Neural progenitor cell (in vitro differentiated cells): Measurements from ENCODE around the gene ZMYND8. TPM values are rescaled to one million over a fixed set of nuclear protein-coding genes. Genes with fewer than 3 reads are reported as not detected.

ENCODE experiments used
- DNase-seq: peaks from one replicate; pipeline ENCODE4 v3.0.0-alpha.2; 2016; ENCODE audit warnings: low spot score
- H2AFZ ChIP-seq: fragments of 200-600 bp; sonication (generic); replicated peaks from 2 replicates; pipeline ENCODE4 v1.6.1; 2016; ENCODE audit warnings: antibody characterized with exemption
- H3F3A ChIP-seq: fragments of 200-600 bp; sonication (generic); 2 replicates; pipeline ENCODE4 v1.6.1; 2016; ENCODE audit warnings: antibody characterized with exemption, low read depth
- H3K27ac ChIP-seq: fragments of 200-600 bp; sonication (generic); 2 replicates; pipeline ENCODE4 v1.5.1; 2016; ENCODE audit warnings: mild to moderate bottlenecking
- H3K27me3 ChIP-seq: fragments of 200-600 bp; sonication (generic); 2 replicates; pipeline ENCODE4 v1.6.1; 2016; ENCODE audit warnings: mild to moderate bottlenecking, moderate library complexity
- H3K36me3 ChIP-seq: fragments of 200-600 bp; sonication (generic); 2 replicates; pipeline ENCODE4 v1.5.1; 2016
- H3K4me1 ChIP-seq: fragments of 200-600 bp; sonication (generic); 2 replicates; pipeline ENCODE4 v1.6.1; 2016; ENCODE audit warnings: mixed run types
- H3K4me2 ChIP-seq: fragments of 200-600 bp; sonication (generic); 2 replicates; pipeline ENCODE4 v1.6.1; 2016
- H3K4me3 ChIP-seq: fragments of 200-600 bp; sonication (generic); 2 replicates; pipeline ENCODE4 v1.5.1; 2016
- H3K79me2 ChIP-seq: fragments of 200-600 bp; sonication (generic); 2 replicates; pipeline ENCODE4 v1.6.1; 2016; ENCODE audit warnings: low read depth
- H3K9ac ChIP-seq: fragments of 200-600 bp; sonication (generic); 2 replicates; pipeline ENCODE4 v1.6.1; 2016
- H3K9me3 ChIP-seq: fragments of 200-600 bp; sonication (generic); 2 replicates; pipeline ENCODE4 v1.5.1; 2016; ENCODE audit warnings: low read depth
- H4K20me1 ChIP-seq: fragments of 200-600 bp; sonication (generic); 2 replicates; pipeline ENCODE4 v1.6.1; 2016; ENCODE audit warnings: low read depth
- H3K27ac Mint-ChIP-seq: 3 replicates; pipeline ENCODE4 v1.8.0; 2021; ENCODE audit warnings: mixed read lengths
- H3K27me3 Mint-ChIP-seq: 2 replicates; pipeline ENCODE4 v1.8.0; 2022; ENCODE audit warnings: low read depth, mild to moderate bottlenecking, inconsistent platforms, moderate library complexity, mixed read lengths; ENCODE audit not compliant: insufficient read depth
- H3K36me3 Mint-ChIP-seq: 3 replicates; pipeline ENCODE4 v1.8.0; 2021; ENCODE audit warnings: mixed read lengths
- H3K4me1 Mint-ChIP-seq: 3 replicates; pipeline ENCODE4 v1.8.0; 2021; ENCODE audit warnings: mixed read lengths
- H3K4me3 Mint-ChIP-seq: 3 replicates; pipeline ENCODE4 v1.8.0; 2021; ENCODE audit warnings: mild to moderate bottlenecking, moderate library complexity, mixed read lengths
- H3K9me3 Mint-ChIP-seq: 3 replicates; pipeline ENCODE4 v1.8.0; 2020; ENCODE audit warnings: mixed read lengths
- EZH2 ChIP-seq: fragments of 200-600 bp; sonication (generic); IDR thresholded peaks from 2 replicates; pipeline ENCODE4 v1.6.1; 2017; ENCODE audit warnings: antibody characterized with exemption, mild to moderate bottlenecking, moderate library complexity
- EZH2phosphoT487 ChIP-seq: fragments of 200-600 bp; sonication (generic); IDR thresholded peaks from 2 replicates; pipeline ENCODE4 v1.6.1; 2017; ENCODE audit warnings: antibody characterized with exemption
- total RNA-seq: library from RNA; depleted of rRNA; stranded (reverse); fragments of >200 nt; gene quantifications from 2 replicates; pipeline ENCODE4 v1.2.3, GENCODE V29; 2015; ENCODE audit warnings: low replicate concordance
- TF ChIP-seq, protein P1 (sequence below): fragments of 200-600 bp; sonication (generic); IDR thresholded peaks from 2 replicates; pipeline ENCODE4 v1.5.1; 2017; ENCODE audit warnings: antibody characterized with exemption, mild to moderate bottlenecking

The ZMYND8 gene
- total RNA-seq, 1 donor from 2014 or later: 59.4 TPM

DNA sequence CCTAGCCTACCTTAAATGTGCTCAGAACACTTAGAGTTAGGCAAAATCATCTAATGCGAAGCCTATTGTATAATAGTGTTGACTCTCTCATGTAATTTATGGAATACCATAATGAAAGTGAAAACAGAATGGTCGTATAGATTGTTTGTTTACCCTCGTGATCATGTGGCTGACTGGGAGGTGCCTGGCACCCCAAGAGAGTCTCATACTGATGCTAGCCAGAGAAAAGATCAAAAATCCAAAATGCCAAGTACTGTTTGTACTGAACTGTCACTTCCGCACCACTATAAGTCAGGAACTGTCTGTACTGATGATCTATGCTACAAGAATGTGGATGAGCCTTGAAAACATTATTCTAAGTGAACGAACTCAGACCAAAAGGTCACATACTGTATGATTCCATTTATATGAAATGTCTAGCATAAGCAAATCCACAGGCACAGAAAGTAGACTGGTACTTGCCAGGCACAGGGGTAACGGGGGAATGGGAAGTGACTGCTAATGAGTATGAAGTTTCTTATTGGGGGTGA lies 22.4 kb downstream of the ZMYND8 start:
- Mint-ChIP-seq H3K36me3 (peaks cover 30% of the 10 kb centered on the region), H3K9me3 (no peaks in the 10 kb centered on the region), H3K4me1 (peaks cover 50% of the 10 kb centered on the region), H3K27ac (no peak overlapping the region), H3K27me3 (peaks cover 2% of the 10 kb centered on the region), H3K4me3 (no peak overlapping the region)
- Histone ChIP-seq H3K36me3 (no peaks in the 10 kb centered on the region), H3K27me3 (no peaks in the 10 kb centered on the region), H2AFZ (no peak overlapping the region), H3K4me2 (no peak overlapping the region), H3K4me1 (peaks cover 14% of the 10 kb centered on the region), H3F3A (peaks cover 3% of the 10 kb centered on the region), H3K9ac (no peak overlapping the region), H4K20me1 (peaks cover 84% of the 10 kb centered on the region), H3K79me2 (peaks cover 100% of the 10 kb centered on the region), H3K27ac (no peak overlapping the region), H3K9me3 (no peaks in the 10 kb centered on the region), H3K4me3 (no peak overlapping the region)
- no peak for TF ChIP-seq EZH2
- TF ChIP-seq EZH2phosphoT487: no peak
- TF ChIP-seq, protein P1, sequence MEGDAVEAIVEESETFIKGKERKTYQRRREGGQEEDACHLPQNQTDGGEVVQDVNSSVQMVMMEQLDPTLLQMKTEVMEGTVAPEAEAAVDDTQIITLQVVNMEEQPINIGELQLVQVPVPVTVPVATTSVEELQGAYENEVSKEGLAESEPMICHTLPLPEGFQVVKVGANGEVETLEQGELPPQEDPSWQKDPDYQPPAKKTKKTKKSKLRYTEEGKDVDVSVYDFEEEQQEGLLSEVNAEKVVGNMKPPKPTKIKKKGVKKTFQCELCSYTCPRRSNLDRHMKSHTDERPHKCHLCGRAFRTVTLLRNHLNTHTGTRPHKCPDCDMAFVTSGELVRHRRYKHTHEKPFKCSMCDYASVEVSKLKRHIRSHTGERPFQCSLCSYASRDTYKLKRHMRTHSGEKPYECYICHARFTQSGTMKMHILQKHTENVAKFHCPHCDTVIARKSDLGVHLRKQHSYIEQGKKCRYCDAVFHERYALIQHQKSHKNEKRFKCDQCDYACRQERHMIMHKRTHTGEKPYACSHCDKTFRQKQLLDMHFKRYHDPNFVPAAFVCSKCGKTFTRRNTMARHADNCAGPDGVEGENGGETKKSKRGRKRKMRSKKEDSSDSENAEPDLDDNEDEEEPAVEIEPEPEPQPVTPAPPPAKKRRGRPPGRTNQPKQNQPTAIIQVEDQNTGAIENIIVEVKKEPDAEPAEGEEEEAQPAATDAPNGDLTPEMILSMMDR: no peak
- DNase-seq: no peak

DNA sequence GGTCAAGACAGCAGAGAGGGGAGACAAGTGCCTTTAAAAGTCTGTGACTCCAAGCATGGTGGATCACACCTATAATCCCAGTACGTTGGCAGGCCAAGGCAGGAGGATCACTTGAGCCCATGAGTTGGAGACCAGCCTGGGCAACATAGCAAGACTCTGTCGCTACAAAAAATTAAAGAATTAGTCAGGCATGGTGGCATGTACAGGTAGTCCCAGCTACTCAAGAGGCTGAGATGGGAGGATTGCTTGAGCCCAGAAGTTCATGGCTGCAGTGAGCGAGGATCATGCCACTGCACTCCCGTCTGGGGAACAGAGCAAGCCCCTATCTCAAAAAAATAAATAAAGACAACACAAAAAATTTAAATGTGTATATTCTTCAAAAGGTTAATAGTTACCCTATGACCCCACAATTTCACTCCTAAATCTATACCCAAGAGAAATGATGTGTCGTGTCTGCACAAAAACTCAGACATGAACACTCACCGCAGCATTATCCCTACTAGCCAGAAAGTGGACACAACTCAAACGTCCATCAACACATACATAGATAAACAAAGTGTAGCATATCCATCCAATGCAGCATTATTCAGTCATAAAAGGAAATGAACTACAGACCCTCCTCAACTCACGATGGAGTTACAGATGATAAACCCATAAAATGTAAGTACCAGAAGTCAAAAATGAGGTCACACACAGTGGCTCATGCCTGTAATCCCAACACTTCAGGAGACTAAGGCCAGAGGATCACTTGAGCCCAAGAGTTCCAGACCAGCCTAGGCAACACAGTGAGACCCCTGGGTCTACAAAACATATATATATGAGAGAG lies 23.9 kb downstream of the ZMYND8 start:
- Histone ChIP-seq H3K9ac (no peak overlapping the region), H3K79me2 (peaks cover 100% of the 10 kb centered on the region)

DNA sequence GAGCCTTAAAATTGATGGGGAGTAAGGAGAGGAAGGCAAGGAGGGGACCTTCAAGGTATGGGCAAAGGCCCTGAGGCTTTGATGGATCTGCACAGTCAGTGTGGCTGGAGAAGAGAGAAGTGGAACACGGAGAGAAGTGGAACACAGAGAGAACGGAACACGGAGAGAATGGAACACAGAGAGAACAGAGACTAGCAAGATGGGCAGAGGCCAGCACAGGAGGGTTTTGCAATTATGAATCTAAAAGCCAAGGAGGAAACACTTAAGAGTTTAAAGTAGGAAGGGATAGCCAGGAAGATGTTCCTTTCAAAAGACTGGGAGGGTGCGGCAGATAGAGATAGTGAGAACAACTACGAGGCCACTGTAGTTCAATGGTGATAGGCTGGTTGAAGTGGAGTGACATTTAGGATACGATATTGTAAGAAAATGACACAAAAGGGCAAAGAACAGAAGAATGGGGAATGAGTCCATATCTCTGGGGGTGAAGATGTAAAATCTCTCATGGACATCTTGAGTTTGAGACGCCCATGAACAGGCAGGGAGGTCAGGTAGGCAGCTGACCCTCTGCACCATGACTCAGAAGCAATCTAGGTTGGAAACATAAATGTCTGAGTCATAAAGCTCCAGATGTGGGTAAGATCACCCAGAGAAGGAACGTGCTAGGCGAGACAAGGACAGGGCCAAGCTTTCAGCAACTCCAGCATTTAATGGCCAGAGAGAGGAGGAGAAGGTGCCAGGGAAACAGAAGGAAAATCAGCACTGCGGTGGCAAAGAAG lies 25.4 kb downstream of the ZMYND8 start:
- Histone ChIP-seq H3K27me3 (no peaks in the 10 kb centered on the region), H3K79me2 (peaks cover 100% of the 10 kb centered on the region), H3K4me1 (no peaks in the 10 kb centered on the region), H3K4me3 (no peak overlapping the region), H3K9me3 (no peaks in the 10 kb centered on the region), H3F3A (peaks cover 4% of the 10 kb centered on the region), H3K27ac (peak overlapping the region; percentile 58), H3K36me3 (no peaks in the 10 kb centered on the region), H4K20me1 (peaks cover 81% of the 10 kb centered on the region), H3K4me2 (peak overlapping the region; percentile 29), H2AFZ (no peak overlapping the region), H3K9ac (no peak overlapping the region)
- no peaks in the 10 kb centered on the region for H3K9me3 Mint-ChIP-seq
- no peaks in the 10 kb centered on the region for H3K27me3 Mint-ChIP-seq
- H3K27ac Mint-ChIP-seq: peak overlapping the region; percentile 4
- peaks cover 33% of the 10 kb centered on the region for H3K36me3 Mint-ChIP-seq
- no peak for DNase-seq
- TF ChIP-seq EZH2phosphoT487 (no peak), EZH2 (no peak)
- TF ChIP-seq, protein P1: no peak
- peaks cover 40% of the 10 kb centered on the region for H3K4me1 Mint-ChIP-seq
- H3K4me3 Mint-ChIP-seq: no peak overlapping the region

More for the DNA sequence above, 23.9 kb downstream of the ZMYND8 start:
- no peak overlapping the region for H3K4me3 Mint-ChIP-seq
- Histone ChIP-seq H3K4me2 (no peak overlapping the region), H3K27me3 (no peaks in the 10 kb centered on the region), H3F3A (peaks cover 1% of the 10 kb centered on the region), H4K20me1 (peaks cover 87% of the 10 kb centered on the region), H3K4me3 (no peak overlapping the region), H3K9me3 (no peaks in the 10 kb centered on the region), H3K36me3 (no peaks in the 10 kb centered on the region), H3K4me1 (peaks cover 14% of the 10 kb centered on the region), H2AFZ (no peak overlapping the region), H3K27ac (no peak overlapping the region)
- DNase-seq: no peak
- peak overlapping the region; percentile 22 for H3K27ac Mint-ChIP-seq
- no peaks in the 10 kb centered on the region for H3K9me3 Mint-ChIP-seq
- H3K36me3 Mint-ChIP-seq: peaks cover 30% of the 10 kb centered on the region
- H3K4me1 Mint-ChIP-seq: peaks cover 49% of the 10 kb centered on the region
- no peaks in the 10 kb centered on the region for H3K27me3 Mint-ChIP-seq
- no peak for TF ChIP-seq EZH2phosphoT487
- TF ChIP-seq EZH2: no peak
- TF ChIP-seq, protein P1: no peak
